ENCODE results near the gene GEMIN7. TPM values are rescaled to one million over a fixed set of nuclear protein-coding genes. Genes with fewer than 3 reads are reported as not detected.
A peak's percentile ranks its signal among the peaks of the same experiment; 100 is the strongest.

Gene GEMIN7
- total RNA-seq, 1 donor from 2014 or later = 21.7 TPM

GRCh38 chr19:45098521-45099466 lies 19.7 kb downstream of the GEMIN7 start:
- DNase-seq (ENCODE audit: low spot score) = no peak
- Mint-ChIP-seq H3K36me3 (ENCODE audit: low read depth) (no peaks in the 10 kb centered on the region), H3K27ac (ENCODE audit: unreplicated experiment) (peak overlapping the region; percentile 94), H3K4me3 (ENCODE audit: unreplicated experiment) (peak overlapping the region; percentile 25), H3K9me3 (ENCODE audit: low read depth) (no peaks in the 10 kb centered on the region), H3K4me1 (ENCODE audit: low read depth) (peaks cover 73% of the 10 kb centered on the region), H3K27me3 (ENCODE audit: low read depth) (no peaks in the 10 kb centered on the region)
- peak; percentile 10 for TF ChIP-seq CTCF (IDR thresholded peaks at IDR 0.05)

GRCh38 chr19:45099467-45100191 lies 20.6 kb downstream of the GEMIN7 start:
- TF ChIP-seq CTCF (IDR thresholded peaks at IDR 0.05) = no peak
- Mint-ChIP-seq H3K9me3 (ENCODE audit: low read depth) (no peaks in the 10 kb centered on the region), H3K27ac (ENCODE audit: unreplicated experiment) (peak overlapping the region; percentile 94), H3K4me3 (ENCODE audit: unreplicated experiment) (peak overlapping the region; percentile 28), H3K36me3 (ENCODE audit: low read depth) (no peaks in the 10 kb centered on the region), H3K27me3 (ENCODE audit: low read depth) (no peaks in the 10 kb centered on the region), H3K4me1 (ENCODE audit: low read depth) (peaks cover 70% of the 10 kb centered on the region)
- no peak for DNase-seq (ENCODE audit: low spot score)

- no peaks in the 10 kb centered on the region for H3K27me3 Mint-ChIP-seq (ENCODE audit: low read depth)
- DNase-seq (ENCODE audit: low spot score) = no peak
- H3K4me3 Mint-ChIP-seq (ENCODE audit: unreplicated experiment) = no peak overlapping the region
- H3K9me3 Mint-ChIP-seq (ENCODE audit: low read depth) = no peaks in the 10 kb centered on the region
- H3K27ac Mint-ChIP-seq (ENCODE audit: unreplicated experiment) = no peak overlapping the region
- H3K4me1 Mint-ChIP-seq (ENCODE audit: low read depth) = peaks cover 66% of the 10 kb centered on the region
- no peaks in the 10 kb centered on the region for H3K36me3 Mint-ChIP-seq (ENCODE audit: low read depth)
- no peak for TF ChIP-seq CTCF (IDR thresholded peaks at IDR 0.05)
These were observed 21.1 kb downstream of the GEMIN7 start for GRCh38 chr19:45100201-45100600.

- H3K27ac Mint-ChIP-seq (ENCODE audit: unreplicated experiment) = peak overlapping the region; percentile 34
- TF ChIP-seq CTCF (IDR thresholded peaks at IDR 0.05) = no peak
- DNase-seq (ENCODE audit: low spot score) = no peak
- H3K27me3 Mint-ChIP-seq (ENCODE audit: low read depth) = no peaks in the 10 kb centered on the region
- peaks cover 63% of the 10 kb centered on the region for H3K4me1 Mint-ChIP-seq (ENCODE audit: low read depth)
- H3K36me3 Mint-ChIP-seq (ENCODE audit: low read depth) = no peaks in the 10 kb centered on the region
- no peak overlapping the region for H3K4me3 Mint-ChIP-seq (ENCODE audit: unreplicated experiment)
- H3K9me3 Mint-ChIP-seq (ENCODE audit: low read depth) = no peaks in the 10 kb centered on the region
These were observed 21.8 kb downstream of the GEMIN7 start for GRCh38 chr19:45100846-45101252.

GRCh38 chr19:45101806-45102205 lies 22.7 kb downstream of the GEMIN7 start:
- Mint-ChIP-seq H3K4me3 (ENCODE audit: unreplicated experiment) (no peak overlapping the region), H3K9me3 (ENCODE audit: low read depth) (no peaks in the 10 kb centered on the region), H3K27ac (ENCODE audit: unreplicated experiment) (no peak overlapping the region), H3K27me3 (ENCODE audit: low read depth) (no peaks in the 10 kb centered on the region), H3K4me1 (ENCODE audit: low read depth) (peaks cover 53% of the 10 kb centered on the region), H3K36me3 (ENCODE audit: low read depth) (no peaks in the 10 kb centered on the region)
- TF ChIP-seq CTCF (IDR thresholded peaks at IDR 0.05) = no peak
- no peak for DNase-seq (ENCODE audit: low spot score)
